Measurements from ENCODE around the gene CALR3. TPM values are rescaled to one million over a fixed set of nuclear protein-coding genes. Genes with fewer than 3 reads are reported as not detected.

CALR3 gene
- total and polyA plus RNA-seq, 4 donors: 0.05 to 0.08 TPM; not detected in 2

DNA sequence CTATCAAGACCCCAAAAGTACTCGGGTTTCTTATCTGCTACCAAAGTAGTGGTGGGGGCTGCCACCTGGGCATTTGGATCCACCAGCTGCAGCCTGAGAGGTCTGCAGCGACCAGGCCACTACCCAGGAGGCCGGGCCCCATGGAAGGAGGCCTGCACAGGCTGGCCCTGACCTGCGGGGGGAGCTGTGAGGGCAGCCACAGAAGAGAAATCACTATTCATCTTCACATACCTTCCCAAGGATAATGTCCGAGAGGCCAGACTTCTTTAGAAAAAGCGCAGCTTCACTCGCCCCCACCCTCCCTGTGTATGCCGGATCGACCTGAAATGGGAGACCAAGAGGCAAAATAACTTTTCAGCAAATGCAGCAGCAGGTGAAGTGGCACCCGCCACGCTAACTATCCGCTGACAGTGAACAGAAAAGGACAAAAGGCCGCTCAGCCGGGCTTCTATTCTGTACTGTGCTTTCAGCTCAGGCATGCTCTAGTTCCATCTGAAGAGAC is 54.3 kb downstream of the CALR3 start:
- Histone ChIP-seq H3K4me1 (ENCODE audit: control insufficient read depth in 4 of 4, insufficient read depth in 4 of 4, low read length in 3 of 4) (peaks cover 4 to 23% (median 11%) of the 10 kb centered on the region in 4 donors), H3K4me3 (ENCODE audit: low read depth in 1 of 3, low read length in 3 of 3) (no peak overlapping the region), H3K27me3 (ENCODE audit: control insufficient read depth in 4 of 4, insufficient read depth in 4 of 4, low read length in 3 of 4) (no peaks in the 10 kb centered on the region), H3K27ac (ENCODE audit: low read depth in 1 of 2, low read length in 2 of 2) (no peak overlapping the region), H3K9me3 (ENCODE audit: control insufficient read depth in 4 of 4, low read length in 3 of 4) (no peaks in the 10 kb centered on the region), H3K36me3 (ENCODE audit: control insufficient read depth in 4 of 4, insufficient read depth in 3 of 4, low read depth in 1 of 4, low read length in 3 of 4) (peaks cover 3 to 9% (median 5%) of the 10 kb centered on the region in 4 donors), H3K9ac (ENCODE audit: low read depth in 1 of 2, low read length in 2 of 2) (no peak overlapping the region)
- WGBS: 94% methylated on average over 14 of the region's 14 CpGs
- DNase-seq (ENCODE audit: low spot score): no peak
- TF ChIP-seq RAD21 (IDR thresholded peaks at IDR 0.05): peak; percentile 32 to 66
- TF ChIP-seq SP1 (IDR thresholded peaks at IDR 0.05): no peak
- no peak for TF ChIP-seq HNF4G (IDR thresholded peaks at IDR 0.05)
- TF ChIP-seq EGR1 (IDR thresholded peaks at IDR 0.05; ENCODE audit: low read depth in 2 of 2): no peak
- peak; percentile 33 for TF ChIP-seq CTCF (IDR thresholded peaks at IDR 0.05; ENCODE audit: low read depth, low read length, missing input control)
- no peak for TF ChIP-seq NR2F2 (IDR thresholded peaks at IDR 0.05)

- H3K4me1 ChIP-seq (ENCODE audit: control insufficient read depth in 4 of 4, insufficient read depth in 4 of 4, low read length in 3 of 4): peaks cover 0 to 11% (median 5%) of the 10 kb centered on the region in 4 donors
- no peaks in the 10 kb centered on the region for H3K27me3 ChIP-seq (ENCODE audit: control insufficient read depth in 4 of 4, insufficient read depth in 4 of 4, low read length in 3 of 4)
- H3K9ac ChIP-seq (ENCODE audit: low read depth in 1 of 2, low read length in 2 of 2): no peak overlapping the region
- WGBS: 84% methylated on average over 6 of the region's 6 CpGs
- no peak overlapping the region for H3K27ac ChIP-seq (ENCODE audit: low read depth in 1 of 2, low read length in 2 of 2)
- peaks cover 4 to 24% (median 10%) of the 10 kb centered on the region in 4 donors for H3K36me3 ChIP-seq (ENCODE audit: control insufficient read depth in 4 of 4, insufficient read depth in 3 of 4, low read depth in 1 of 4, low read length in 3 of 4)
- no peak overlapping the region for H3K4me3 ChIP-seq (ENCODE audit: low read depth in 1 of 3, low read length in 3 of 3)
- no peak for DNase-seq (ENCODE audit: low spot score)
- H3K9me3 ChIP-seq (ENCODE audit: control insufficient read depth in 4 of 4, low read length in 3 of 4): no peaks in the 10 kb centered on the region
- TF ChIP-seq EGR1 (IDR thresholded peaks at IDR 0.05; ENCODE audit: low read depth in 2 of 2) (no peak), MAX (IDR thresholded peaks at IDR 0.05) (no peak), RAD21 (IDR thresholded peaks at IDR 0.05) (no peak), JUND (IDR thresholded peaks at IDR 0.05) (no peak)
Measured at GRCh38 chr19:16436780-16437332, 59.1 kb downstream of the CALR3 start.

GRCh38 chr19:16435999-16436650 is 59.8 kb downstream of the CALR3 start:
- no peak overlapping the region for H3K4me3 ChIP-seq (ENCODE audit: low read depth in 1 of 3, low read length in 3 of 3)
- DNase-seq (ENCODE audit: low spot score): no peak
- no peaks in the 10 kb centered on the region for H3K9me3 ChIP-seq (ENCODE audit: control insufficient read depth in 4 of 4, low read length in 3 of 4)
- peaks cover 4 to 30% (median 12%) of the 10 kb centered on the region in 4 donors for H3K36me3 ChIP-seq (ENCODE audit: control insufficient read depth in 4 of 4, insufficient read depth in 3 of 4, low read depth in 1 of 4, low read length in 3 of 4)
- H3K9ac ChIP-seq (ENCODE audit: low read depth in 1 of 2, low read length in 2 of 2): no peak overlapping the region
- TF ChIP-seq HNF4A (conservative IDR thresholded peaks at IDR 0.05) (no peak), NR2F2 (IDR thresholded peaks at IDR 0.05) (peak; percentile 21), SP1 (IDR thresholded peaks at IDR 0.05) (peak; percentile 10), RAD21 (IDR thresholded peaks at IDR 0.05) (peak in 1 of 2 donors; percentile 5), EGR1 (IDR thresholded peaks at IDR 0.05; ENCODE audit: low read depth in 2 of 2) (no peak)
- peaks cover 0 to 11% (median 5%) of the 10 kb centered on the region in 4 donors for H3K4me1 ChIP-seq (ENCODE audit: control insufficient read depth in 4 of 4, insufficient read depth in 4 of 4, low read length in 3 of 4)
- WGBS: 61% methylated on average over 9 of the region's 9 CpGs
- H3K27me3 ChIP-seq (ENCODE audit: control insufficient read depth in 4 of 4, insufficient read depth in 4 of 4, low read length in 3 of 4): no peaks in the 10 kb centered on the region
- H3K27ac ChIP-seq (ENCODE audit: low read depth in 1 of 2, low read length in 2 of 2): peak overlapping the region; percentile 5 to 43
